ENCODE data around the gene VPS9D1. TPM values are rescaled to one million over a fixed set of nuclear protein-coding genes. Genes with fewer than 3 reads are reported as not detected.

Gene VPS9D1, protein sequence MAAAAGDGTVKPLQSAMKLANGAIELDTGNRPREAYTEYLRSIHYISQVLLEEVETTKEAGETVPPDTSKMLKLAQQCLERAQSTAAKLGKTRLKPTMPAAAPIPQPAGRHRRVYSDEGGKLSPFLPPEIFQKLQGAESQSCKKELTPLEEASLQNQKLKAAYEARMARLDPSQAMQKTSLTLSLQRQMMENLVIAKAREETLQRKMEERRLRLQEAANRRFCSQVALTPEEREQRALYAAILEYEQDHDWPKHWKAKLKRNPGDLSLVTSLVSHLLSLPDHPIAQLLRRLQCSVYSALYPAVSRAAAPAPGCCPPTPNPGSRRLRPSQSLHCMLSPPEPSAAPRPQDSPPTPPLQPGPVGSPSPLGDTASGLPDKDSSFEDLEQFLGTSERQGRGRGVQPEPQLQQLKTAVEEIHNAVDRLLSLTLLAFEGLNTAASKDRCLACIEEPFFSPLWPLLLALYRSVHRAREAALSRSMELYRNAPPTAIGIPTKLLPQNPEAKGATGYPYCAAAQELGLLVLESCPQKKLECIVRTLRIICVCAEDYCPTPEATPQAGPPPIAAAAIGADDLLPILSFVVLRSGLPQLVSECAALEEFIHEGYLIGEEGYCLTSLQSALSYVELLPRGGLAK
- 10 to 100 TPM in 6 of 9 donors, 1 to 10 TPM in 3; 7.6 to 17.0 (median 11.0) TPM for total RNA-seq
- 10 to 100 TPM in 1 of 2 donors, 1 to 10 TPM in 1; 7.3 to 20.2 TPM for polyA plus RNA-seq
- long read RNA-seq, donor 1, partial matches to known transcripts: 12 of 23 reads
- long read RNA-seq, donor 1, other reads (novel, unspliced or antisense): 10 of 23 reads
- long read RNA-seq, donor 2, partial matches to known transcripts: 4 of 5 reads
- long read RNA-seq, donor 2, other reads (novel, unspliced or antisense): 1 of 5 reads
- long read RNA-seq, donor 3, partial matches to known transcripts: 5 of 8 reads
- long read RNA-seq, donor 3, other reads (novel, unspliced or antisense): 1 of 8 reads

DNA sequence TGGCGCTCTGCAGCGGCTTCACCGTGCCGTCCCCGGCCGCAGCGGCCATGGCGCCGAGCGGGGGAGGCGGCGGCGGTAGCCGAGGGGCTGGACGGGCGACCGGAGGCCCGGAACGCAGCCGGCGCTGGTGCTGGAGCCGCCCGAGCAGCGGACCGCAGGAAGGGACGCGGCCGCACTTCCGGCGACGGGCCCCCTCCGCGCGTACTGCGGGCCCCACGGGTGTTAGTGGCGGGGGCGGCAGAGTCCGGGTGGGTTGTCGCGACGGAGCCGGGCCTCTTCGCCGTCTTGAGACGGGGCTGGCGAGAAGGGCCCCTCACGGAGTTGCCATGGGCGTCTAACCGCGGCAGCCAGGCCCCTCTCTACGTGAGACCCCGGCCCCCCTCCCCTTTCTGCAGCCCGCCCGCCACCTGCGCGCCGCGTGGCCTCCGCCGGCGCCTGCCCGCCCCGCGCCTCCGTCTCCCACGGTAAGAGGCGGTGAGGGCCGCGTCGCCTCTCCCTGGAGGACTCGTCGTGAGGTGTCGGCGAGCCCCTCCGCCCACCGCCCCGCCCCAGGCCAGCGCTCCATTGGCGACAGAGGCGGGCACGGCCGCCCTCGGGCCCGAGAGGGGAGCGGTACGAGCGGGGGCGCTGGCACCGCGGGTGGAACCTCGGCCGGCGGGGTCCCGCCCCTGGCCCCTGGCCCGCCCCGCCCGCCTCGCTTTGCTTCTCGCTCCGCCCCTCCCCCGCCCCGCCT, at the start of gene VPS9D1, which contains the start of gene ZNF276:
VPS9D1 (minus strand) TSS at position 86 of the 733 bp plus-strand sequence; CDS start at position 49, 37 bp downstream.
ZNF276 (plus strand) TSS at position 725 of the 733 bp plus-strand sequence. CDS start 104 bp downstream, outside the sequence.
- peaks cover 8 to 60% (median 34%) of the 10 kb centered on the region in 12 donors for H3K4me1 ChIP-seq
- WGBS, 4 donors: 0 to 1% (median 1%) methylated on average over 42 to 103 of the region's 103 CpGs

DNA sequence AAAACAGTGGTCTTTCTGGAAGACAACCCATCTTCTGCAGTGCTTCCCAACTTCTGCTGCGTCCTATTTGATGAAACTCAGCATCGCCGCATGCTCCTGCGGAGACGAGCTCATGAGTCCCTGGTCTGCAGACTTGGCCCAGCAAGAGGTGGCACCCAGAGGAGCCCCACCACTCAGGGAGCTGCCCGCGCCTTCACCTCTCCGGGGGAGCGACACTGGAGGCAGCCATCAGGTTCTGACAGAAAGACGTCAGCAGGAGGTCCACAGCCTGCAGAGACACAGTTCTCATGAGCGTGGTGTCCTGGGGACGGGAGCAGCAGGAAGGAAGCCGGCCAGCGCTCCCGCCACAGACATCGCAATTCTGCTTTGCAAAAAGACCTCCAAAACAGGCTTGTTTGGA, 49.7 kb upstream of the VPS9D1 start:
- H3K9me3 ChIP-seq: no peaks in the 10 kb centered on the region
- ATAC-seq (no peak), DNase-seq (no peak)
- no peak overlapping the region for H3K4me3 ChIP-seq
- no peak overlapping the region for H3K27ac ChIP-seq
- intact Hi-C loops (cut with DNase I): no loop called here
- peaks cover 0 to 28% (median 0%) of the 10 kb centered on the region in 9 donors for H3K36me3 ChIP-seq
- no peaks in the 10 kb centered on the region for H3K27me3 ChIP-seq
- WGBS, 4 donors: 94 to 97% (median 96%) methylated on average over 16 of the region's 16 CpGs
- TF ChIP-seq, protein P1, sequence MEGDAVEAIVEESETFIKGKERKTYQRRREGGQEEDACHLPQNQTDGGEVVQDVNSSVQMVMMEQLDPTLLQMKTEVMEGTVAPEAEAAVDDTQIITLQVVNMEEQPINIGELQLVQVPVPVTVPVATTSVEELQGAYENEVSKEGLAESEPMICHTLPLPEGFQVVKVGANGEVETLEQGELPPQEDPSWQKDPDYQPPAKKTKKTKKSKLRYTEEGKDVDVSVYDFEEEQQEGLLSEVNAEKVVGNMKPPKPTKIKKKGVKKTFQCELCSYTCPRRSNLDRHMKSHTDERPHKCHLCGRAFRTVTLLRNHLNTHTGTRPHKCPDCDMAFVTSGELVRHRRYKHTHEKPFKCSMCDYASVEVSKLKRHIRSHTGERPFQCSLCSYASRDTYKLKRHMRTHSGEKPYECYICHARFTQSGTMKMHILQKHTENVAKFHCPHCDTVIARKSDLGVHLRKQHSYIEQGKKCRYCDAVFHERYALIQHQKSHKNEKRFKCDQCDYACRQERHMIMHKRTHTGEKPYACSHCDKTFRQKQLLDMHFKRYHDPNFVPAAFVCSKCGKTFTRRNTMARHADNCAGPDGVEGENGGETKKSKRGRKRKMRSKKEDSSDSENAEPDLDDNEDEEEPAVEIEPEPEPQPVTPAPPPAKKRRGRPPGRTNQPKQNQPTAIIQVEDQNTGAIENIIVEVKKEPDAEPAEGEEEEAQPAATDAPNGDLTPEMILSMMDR (IDR thresholded peaks at IDR 0.05): no peak
- no peak for TF ChIP-seq POLR2A (IDR thresholded peaks at IDR 0.05)
- peaks cover 0 to 5% (median 0%) of the 10 kb centered on the region in 12 donors for H3K4me1 ChIP-seq

More for the DNA sequence above, at the start of gene VPS9D1, which contains the start of gene ZNF276:
- Histone ChIP-seq H3K36me3 (peaks cover 0 to 35% (median 30%) of the 10 kb centered on the region in 9 donors), H3K27me3 (no peaks in the 10 kb centered on the region), H3K27ac (peak within 1 kb of the TSS; percentile 95 to 100 (median 98)), H3K4me3 (peak within 1 kb of the TSS; percentile 74 to 98 (median 92)), H3K9me3 (no peaks in the 10 kb centered on the region)
- intact Hi-C loops (cut with DNase I): loop anchor here in 2 of 10 donors (2.0 kb wide), 1 partner anchor 20 kb away; the partner anchor contains the start of gene SPATA2L (in 2 of the 2)
- DNase-seq (peak; percentile 89 to 93 (median 90)), ATAC-seq (peak; percentile 35 to 84 (median 76))
- TF ChIP-seq, protein P1 (IDR thresholded peaks at IDR 0.05): no peak
- peak in 1 of 2 donors; percentile 49 for TF ChIP-seq POLR2A (IDR thresholded peaks at IDR 0.05)

- H3K4me3 ChIP-seq: peak overlapping the region in 2 of 12 donors; percentile 32 to 49
- intact Hi-C loops (cut with DNase I): loop anchor here in 1 of 10 donors (2.0 kb wide), 1 partner anchor 335 kb away; no protein-coding TSS in a partner anchor
- H3K36me3 ChIP-seq: peaks cover 0 to 12% (median 0%) of the 10 kb centered on the region in 9 donors
- no peak for DNase-seq
- no peak for TF ChIP-seq POLR2A (IDR thresholded peaks at IDR 0.05)
- TF ChIP-seq, protein P1 (IDR thresholded peaks at IDR 0.05): no peak
- no peaks in the 10 kb centered on the region for H3K9me3 ChIP-seq
- H3K27me3 ChIP-seq: no peaks in the 10 kb centered on the region
- ATAC-seq: peak in 1 of 4 donors; percentile 10
- peak overlapping the region in 2 of 12 donors; percentile 0 to 78 for H3K27ac ChIP-seq
- H3K4me1 ChIP-seq: peaks cover 0 to 41% (median 0%) of the 10 kb centered on the region in 12 donors
- WGBS, 4 donors: 79 to 91% (median 83%) methylated on average over 9 to 10 of the region's 10 CpGs
These were observed 44.7 kb upstream of the VPS9D1 start for GRCh38 chr16:89765292-89765830.
